Endothelial cell of umbilical vein (primary cell): ENCODE data around the gene NUB1. TPM values are rescaled to one million over a fixed set of nuclear protein-coding genes. Genes with fewer than 3 reads are reported as not detected.

Experiments used
- BruUV-seq: library from RNA; stranded (reverse); fragments of 400-500 nt; replicated peaks from 2 replicates; lab custom pipeline; 2021; lab: Mats Ljungman, UMichigan
- CTCF ChIA-PET: fragments of 300-600, 350-600 bp; sonication (Branson Sonifier 250); formaldehyde crosslinking; loops from one replicate; lab custom pipeline; 2021; ENCODE audit warnings: antibody characterized with exemption, inconsistent platforms; lab: Charles Lee
- POLR2A ChIA-PET: fragments of 300-600, 350-600 bp; sonication (Branson Sonifier 250); formaldehyde crosslinking; loops from one replicate; lab custom pipeline; 2021; ENCODE audit warnings: antibody characterized with exemption, inconsistent platforms; lab: Charles Lee
- DNase-seq: peaks from one replicate; pipeline ENCODE4 v3.0.0-alpha.2; 2011; ENCODE audit warnings: low read depth, low spot score
- FAIRE-seq: peaks from 2 replicates; lab custom pipeline; 2011; peaks lifted over from hg19 to GRCh38; lab: Jason Lieb, UNC
- H2AFZ ChIP-seq: 2 replicates; pipeline ENCODE4 v1.6.0; 2012; ENCODE audit warnings: low read depth, low read length, control low read depth, inconsistent platforms
- H3K27ac ChIP-seq: 2 replicates; pipeline ENCODE4 v1.5.1; 2011; ENCODE audit warnings: low read depth, mild to moderate bottlenecking, control low read depth, low read length, moderate library complexity; ENCODE audit not compliant: insufficient read depth
- H3K27me3 ChIP-seq, 2 experiments: 2 replicates each; pipeline versions ENCODE4 v1.6.0 to v1.6.1; 2011; ENCODE audit warnings: low read length in 2 of 2, mixed read lengths in 1 of 2; ENCODE audit not compliant: control insufficient read depth in 2 of 2, insufficient read depth in 2 of 2
- H3K36me3 ChIP-seq, 2 experiments: 2 replicates in 1 of 2; 3 replicates in 1 of 2; pipeline ENCODE4 v1.5.1; 2011; ENCODE audit warnings: low read length in 2 of 2, mild to moderate bottlenecking in 1 of 2, moderate library complexity in 1 of 2; ENCODE audit not compliant: control insufficient read depth in 2 of 2, insufficient read depth in 2 of 2; ENCODE audit errors: extremely low read depth in 1 of 2
- H3K4me1 ChIP-seq: 3 replicates; pipeline ENCODE4 v1.5.1; 2011; ENCODE audit warnings: mild to moderate bottlenecking, low read length; ENCODE audit not compliant: control insufficient read depth, insufficient read depth; ENCODE audit errors: extremely low read depth
- H3K4me2 ChIP-seq: 2 replicates; pipeline ENCODE4 v1.6.1; 2011; ENCODE audit warnings: low read length, control low read depth, mixed read lengths; ENCODE audit not compliant: insufficient read depth
- H3K4me3 ChIP-seq, 3 experiments: fragments of 200-600 bp in 1 of 3; sonication (generic), shearing (Covaris generic) in 1 of 3; replicated peaks in 1 of 3; 2 replicates each; pipeline ENCODE4 v1.5.1; 2011 to 2016; ENCODE audit warnings: control low read depth in 3 of 3, low read length in 3 of 3, mild to moderate bottlenecking in 2 of 3, inconsistent platforms in 1 of 3, low read depth in 1 of 3, moderate library complexity in 1 of 3; ENCODE audit not compliant: insufficient read depth in 1 of 3
- H3K79me2 ChIP-seq: 2 replicates; pipeline ENCODE4 v1.6.0; 2012; ENCODE audit warnings: low read length, inconsistent platforms; ENCODE audit not compliant: control insufficient read depth, insufficient read depth
- H3K9ac ChIP-seq: replicated peaks from 2 replicates; pipeline ENCODE3; 2011; ENCODE audit warnings: low read length, control low read depth; ENCODE audit not compliant: insufficient read depth; ENCODE audit errors: extremely low read depth
- H3K9me1 ChIP-seq: replicated peaks from 3 replicates; pipeline ENCODE4 v1.6.0; 2011; ENCODE audit warnings: mild to moderate bottlenecking, low read length; ENCODE audit not compliant: control insufficient read depth, insufficient read depth; ENCODE audit errors: extremely low read depth
- H3K9me3 ChIP-seq: replicated peaks from 2 replicates; pipeline ENCODE4 v1.5.1; 2012; ENCODE audit warnings: low read length, inconsistent platforms; ENCODE audit not compliant: control insufficient read depth, insufficient read depth
- H4K20me1 ChIP-seq: replicated peaks from 2 replicates; pipeline ENCODE3; 2011; ENCODE audit warnings: mild to moderate bottlenecking, low read length; ENCODE audit not compliant: control insufficient read depth, insufficient read depth; ENCODE audit errors: extremely low read depth
- CTCF ChIP-seq, 2 donors: IDR thresholded peaks; 1 replicate in 1 of 2; 2 replicates in 1 of 2; pipeline ENCODE4 v1.5.1; 2011; ENCODE audit warnings: low read length in 2 of 2, mild to moderate bottlenecking in 2 of 2, moderate library complexity in 2 of 2, control low read depth in 1 of 2, inconsistent platforms in 1 of 2, low read depth in 1 of 2; ENCODE audit not compliant: insufficient read depth in 1 of 2; ENCODE audit errors: extremely low read depth in 1 of 2
- EZH2 ChIP-seq: IDR thresholded peaks from 2 replicates; pipeline ENCODE4 v1.6.1; 2012; ENCODE audit warnings: borderline replicate concordance, low read depth, mild to moderate bottlenecking, moderate library complexity, low read length, inconsistent platforms; ENCODE audit not compliant: severe bottlenecking
- FOS ChIP-seq: IDR thresholded peaks from 2 replicates; pipeline ENCODE4 v1.6.1; 2011; ENCODE audit warnings: mild to moderate bottlenecking, low read length, moderate library complexity, borderline replicate concordance; ENCODE audit not compliant: insufficient read depth
- GATA2 ChIP-seq: IDR thresholded peaks from 2 replicates; pipeline ENCODE4 v1.7.0; 2011; ENCODE audit warnings: low read depth, mild to moderate bottlenecking, moderate library complexity, mixed read lengths, low read length; ENCODE audit not compliant: insufficient read length, insufficient read depth
- MAX ChIP-seq: IDR thresholded peaks from 2 replicates; pipeline ENCODE4 v1.6.1; 2011; ENCODE audit not compliant: insufficient read depth, insufficient read length
- MYC ChIP-seq: IDR thresholded peaks from one replicate; pipeline ENCODE4 v1.6.1; 2011; ENCODE audit warnings: mild to moderate bottlenecking, low read depth, low read length
- POLR2AphosphoS5 ChIP-seq: IDR thresholded peaks from 2 replicates; pipeline ENCODE4 v1.6.1; 2012; ENCODE audit warnings: low read depth, mild to moderate bottlenecking, control low read depth, low read length, moderate library complexity; ENCODE audit not compliant: insufficient read depth
- dilution Hi-C: fragments of 300-500 bp; cut with MboI; formaldehyde crosslinking; loops from one replicate; pipeline ENCODE4 v1.15.0; 2019; ENCODE audit warnings: low sequenced_read_pairs; ENCODE audit not compliant: extremely low pct_ligation_motif_present
- intact Hi-C: fragments of 100-400 bp; cut with micrococcal nuclease; formaldehyde crosslinking; loops from one replicate; pipeline ENCODE4 v1.10.0; 2022
- polyA plus RNA-seq, 4 experiments: library from polyadenylated mRNA; depleted of rRNA in 3 of 4; stranded (reverse) in 3 of 4; unstranded in 1 of 4; fragments of >200 nt; gene quantifications; 2 replicates each; pipeline versions ENCODE4 v1.2.1 to v1.2.3, GENCODE V29; 2011 to 2012; ENCODE audit warnings: missing spikeins in 1 of 4
- total RNA-seq: library from RNA; stranded (reverse); gene quantifications from 2 replicates; pipeline ENCODE4 v1.2.3, GENCODE V29; 2021

NUB1 gene
- total and polyA plus RNA-seq, 2 donors (not counting 3 experiments of a cell fraction or from before 2014, with no cell fraction given): 28.0 to 46.2 TPM

GRCh38 chr7:151390598-151391357 is 49.2 kb downstream of the NUB1 start:
- no TSS peak for BruUV-seq
- intact Hi-C loops: no loop called here
- Histone ChIP-seq H3K9me1 (no peaks in the 10 kb centered on the region), H3K9ac (no peak overlapping the region), H3K36me3 (no peaks in the 10 kb centered on the region), H2AFZ (no peak overlapping the region), H3K9me3 (no peaks in the 10 kb centered on the region), H3K79me2 (no peaks in the 10 kb centered on the region), H3K4me1 (no peaks in the 10 kb centered on the region), H4K20me1 (no peaks in the 10 kb centered on the region), H3K27ac (no peak overlapping the region), H3K4me3 (no peak overlapping the region), H3K27me3 (no peaks in the 10 kb centered on the region), H3K4me2 (no peak overlapping the region)
- FAIRE-seq (no peak), DNase-seq (no peak)
- ChIA-PET POLR2A (no interaction called here), CTCF (interaction anchor here (1.0 kb wide), 1 partner anchor 58 kb away, joined by 4 read pairs; no protein-coding TSS in a partner anchor)
- no peak for TF ChIP-seq CTCF (IDR thresholded peaks at IDR 0.05; ENCODE audit: extremely low read depth in 1 of 2, insufficient read depth in 1 of 2, low read depth in 1 of 2, low read length in 2 of 2)
- TF ChIP-seq FOS: no peak
- dilution Hi-C loops: no loop called here

- no peak overlapping the region for H3K9ac ChIP-seq
- no peak for FAIRE-seq
- dilution Hi-C loops: no loop called here
Observed at GRCh38 chr7:151391358-151391730, 49.7 kb downstream of the NUB1 start.

More at GRCh38 chr7:151391358-151391730, 49.7 kb downstream of the NUB1 start:
- Histone ChIP-seq H4K20me1 (no peaks in the 10 kb centered on the region), H3K27me3 (no peaks in the 10 kb centered on the region), H3K36me3 (no peaks in the 10 kb centered on the region), H3K79me2 (no peaks in the 10 kb centered on the region), H3K9me3 (no peaks in the 10 kb centered on the region), H2AFZ (no peak overlapping the region), H3K27ac (no peak overlapping the region), H3K4me2 (no peak overlapping the region), H3K9me1 (no peaks in the 10 kb centered on the region), H3K4me1 (no peaks in the 10 kb centered on the region), H3K4me3 (no peak overlapping the region)
- no peak for TF ChIP-seq GATA2
- no peak for TF ChIP-seq POLR2AphosphoS5
- TF ChIP-seq MAX: no peak
- no peak for TF ChIP-seq MYC
- TF ChIP-seq EZH2: no peak
- intact Hi-C loops: no loop called here
- no peak for DNase-seq
- ChIA-PET POLR2A (no interaction called here), CTCF (no interaction called here)
- no TSS peak for BruUV-seq
